Psoas muscle (tissue), 8 donors: ENCODE measurements around the gene AUTS2. TPM values are rescaled to one million over a fixed set of nuclear protein-coding genes. Genes with fewer than 3 reads are reported as not detected.
A peak's percentile ranks its signal among the peaks of the same experiment; 100 is the strongest.

Source experiments
- ATAC-seq, 4 donors: fragments of 200-7000 bp; cut with Tn5 transposase; one replicate each; pipeline ENCODE4 v1.9.1; 2020; ENCODE audit warnings: moderate library complexity in 3 of 4, mild to moderate bottlenecking in 2 of 4
- DNase-seq, 2 donors: peaks; one replicate each; pipeline ENCODE4 v3.0.0-alpha.2; 2020
- H3K27ac ChIP-seq: fragments of 200-600 bp; one replicate; pipeline ENCODE4 v1.8.0; 2022
- H3K27me3 ChIP-seq, 3 donors: fragments of 200-600 bp in 1 of 3; one replicate each; pipeline versions ENCODE4 v1.6.1 to v1.8.0; 2013 to 2022; ENCODE audit warnings: low read length in 2 of 3, mild to moderate bottlenecking in 2 of 3, moderate library complexity in 1 of 3; ENCODE audit not compliant: insufficient read depth in 3 of 3
- H3K36me3 ChIP-seq, 2 donors: fragments of 200-600 bp in 1 of 2; one replicate each; pipeline versions ENCODE4 v1.6.1 to v1.8.0; 2013 to 2022; ENCODE audit warnings: low read depth in 1 of 2, mild to moderate bottlenecking in 1 of 2, moderate library complexity in 1 of 2; ENCODE audit not compliant: insufficient read depth in 1 of 2
- H3K4me1 ChIP-seq: fragments of 200-600 bp; one replicate; pipeline ENCODE4 v1.8.0; 2022
- H3K4me3 ChIP-seq: fragments of 200-600 bp; one replicate; pipeline ENCODE4 v1.8.0; 2022; ENCODE audit warnings: mild to moderate bottlenecking
- H3K9me3 ChIP-seq: fragments of 200-600 bp; one replicate; pipeline ENCODE4 v1.8.0; 2022
- WGBS, 3 donors: extraction: QIAGEN DNeasy Blood & Tissue Kit; methylation state at CpG; one replicate each; pipeline versions ENCODE4 v1.1.6 to v1.1.7; 2013; 5-methylcytosine and 5-hydroxymethylcytosine counted together
- intact Hi-C, 2 donors: fragments of 100-400 bp; cut with DNase I; formaldehyde crosslinking; loops; one replicate each; pipeline versions ENCODE4 v1.11.0 to v1.14.2; 2022
- polyA plus RNA-seq, 3 donors: library from polyadenylated mRNA; stranded (reverse); fragments of 200-250 nt; gene quantifications; one replicate each; pipeline ENCODE4 v1.2.3, GENCODE V29; 2013
- total RNA-seq, 4 donors: library from RNA; stranded (reverse); fragmentation: NEBNext Ultra II Directional in 2 of 4; extraction: Animal tissue kit (Norgen Biotek cat#: 25700) in 2 of 4; gene quantifications; one replicate each; pipeline versions ENCODE4 v1.2.1 to v1.2.4, GENCODE V29; 2021 to 2023
- TF ChIP-seq, protein P1 (sequence below): fragments of 200-600 bp; IDR thresholded peaks from one replicate; pipeline ENCODE4 v1.8.0; 2022; ENCODE audit warnings: antibody characterized with exemption
- donor health status: healthy with polysubstance abuse.
- donor health status: DM: no; HTN: no; CAD: no; lungs with moderate emphysema.
- donor health status: Bipolar disorder and iron deficiency.
- donor health status: healthy.
- donor health status: DM: yes; HTN: yes; CAD: no.
- donor health status: DM: no; HTN: no; CAD: no.
- donor health status: DM: no; HTN: no; CAD: no.
- donor health status: DM: yes; HTN: yes; CAD: no.

The AUTS2 gene
- total and polyA plus RNA-seq, 7 donors = 5.0 to 33.5 (median 14.3) TPM

DNA sequence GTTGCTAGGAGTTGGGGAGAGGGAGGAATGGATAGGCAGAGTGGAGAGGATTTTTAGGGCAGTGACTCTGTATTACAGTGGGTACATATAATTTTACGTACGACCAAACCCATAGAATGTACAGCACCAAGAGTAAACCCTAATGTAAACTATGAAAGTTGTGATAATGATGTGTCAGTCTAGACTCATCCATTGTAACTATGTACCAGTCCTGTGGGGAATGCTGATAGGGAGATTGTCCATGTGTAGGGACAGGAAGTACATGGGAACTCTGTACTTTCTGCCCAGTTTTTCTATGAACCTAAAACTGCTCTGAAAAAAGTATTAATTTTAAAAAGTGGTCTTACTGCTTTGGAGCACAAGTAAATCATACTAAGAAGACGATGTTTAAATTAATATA is 441.8 kb downstream of the AUTS2 start:
- Histone ChIP-seq H3K36me3 (no peaks in the 10 kb centered on the region), H3K27me3 (no peaks in the 10 kb centered on the region), H3K4me1 (peaks cover 12% of the 10 kb centered on the region), H3K27ac (no peak overlapping the region), H3K9me3 (no peaks in the 10 kb centered on the region), H3K4me3 (no peak overlapping the region)
- TF ChIP-seq, protein P1, sequence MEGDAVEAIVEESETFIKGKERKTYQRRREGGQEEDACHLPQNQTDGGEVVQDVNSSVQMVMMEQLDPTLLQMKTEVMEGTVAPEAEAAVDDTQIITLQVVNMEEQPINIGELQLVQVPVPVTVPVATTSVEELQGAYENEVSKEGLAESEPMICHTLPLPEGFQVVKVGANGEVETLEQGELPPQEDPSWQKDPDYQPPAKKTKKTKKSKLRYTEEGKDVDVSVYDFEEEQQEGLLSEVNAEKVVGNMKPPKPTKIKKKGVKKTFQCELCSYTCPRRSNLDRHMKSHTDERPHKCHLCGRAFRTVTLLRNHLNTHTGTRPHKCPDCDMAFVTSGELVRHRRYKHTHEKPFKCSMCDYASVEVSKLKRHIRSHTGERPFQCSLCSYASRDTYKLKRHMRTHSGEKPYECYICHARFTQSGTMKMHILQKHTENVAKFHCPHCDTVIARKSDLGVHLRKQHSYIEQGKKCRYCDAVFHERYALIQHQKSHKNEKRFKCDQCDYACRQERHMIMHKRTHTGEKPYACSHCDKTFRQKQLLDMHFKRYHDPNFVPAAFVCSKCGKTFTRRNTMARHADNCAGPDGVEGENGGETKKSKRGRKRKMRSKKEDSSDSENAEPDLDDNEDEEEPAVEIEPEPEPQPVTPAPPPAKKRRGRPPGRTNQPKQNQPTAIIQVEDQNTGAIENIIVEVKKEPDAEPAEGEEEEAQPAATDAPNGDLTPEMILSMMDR = no peak
- intact Hi-C loops = loop anchor here (5.0 kb wide), 2 partner anchors 122 to 657 kb away; no protein-coding TSS in a partner anchor
- WGBS, 3 donors = 95 to 98% (median 97%) methylated on average over 3 of the region's 3 CpGs
- no peak for DNase-seq
- no peak for ATAC-seq

DNA sequence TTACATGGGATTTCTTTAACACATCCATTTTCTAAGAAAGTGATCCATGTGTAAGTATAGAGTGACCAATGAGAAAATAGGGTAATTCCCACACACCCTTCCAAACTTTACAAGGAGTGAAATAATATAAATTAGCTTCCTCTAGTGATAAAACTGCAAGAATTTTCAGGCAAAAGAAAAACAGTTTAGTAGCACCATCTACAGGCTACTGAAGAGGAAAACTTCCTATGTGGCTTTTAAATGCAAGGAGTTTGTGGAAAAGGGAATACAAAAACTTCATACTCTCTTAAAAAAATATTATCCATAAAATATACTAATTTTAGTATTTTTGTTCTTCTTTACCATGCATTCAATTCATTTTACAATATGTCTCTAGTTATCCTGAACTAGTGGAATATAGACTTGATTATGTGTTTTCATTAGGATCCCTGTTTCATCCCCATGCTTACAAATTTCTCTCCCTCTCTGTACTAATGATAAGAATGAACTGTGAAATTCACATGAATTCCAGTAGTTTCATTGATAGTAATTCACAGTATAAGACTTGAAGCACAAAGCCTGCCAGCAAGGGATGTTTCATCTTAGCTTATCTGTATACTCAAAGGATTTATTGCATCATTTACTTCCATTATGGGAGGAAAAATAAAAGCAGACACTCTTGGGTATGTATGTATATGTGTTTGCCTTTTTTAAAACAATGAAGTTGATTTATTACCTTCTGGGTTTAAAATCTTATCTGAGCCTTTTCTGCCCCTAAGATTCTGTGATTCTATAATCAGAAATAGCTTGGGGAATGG is 442.9 kb downstream of the AUTS2 start:
- TF ChIP-seq, protein P1 = peak; percentile 55
- ATAC-seq = peak in 1 of 4 donors; percentile 49
- H3K36me3 ChIP-seq = no peaks in the 10 kb centered on the region
- no peak overlapping the region for H3K4me3 ChIP-seq
- H3K9me3 ChIP-seq = no peaks in the 10 kb centered on the region
- H3K27me3 ChIP-seq = no peaks in the 10 kb centered on the region
- no peak overlapping the region for H3K27ac ChIP-seq
- peaks cover 12% of the 10 kb centered on the region for H3K4me1 ChIP-seq
- no peak for DNase-seq
- intact Hi-C loops = loop anchor here (1.0 to 5.0 kb wide), 3 partner anchors 120 to 656 kb away; no protein-coding TSS in a partner anchor

DNA sequence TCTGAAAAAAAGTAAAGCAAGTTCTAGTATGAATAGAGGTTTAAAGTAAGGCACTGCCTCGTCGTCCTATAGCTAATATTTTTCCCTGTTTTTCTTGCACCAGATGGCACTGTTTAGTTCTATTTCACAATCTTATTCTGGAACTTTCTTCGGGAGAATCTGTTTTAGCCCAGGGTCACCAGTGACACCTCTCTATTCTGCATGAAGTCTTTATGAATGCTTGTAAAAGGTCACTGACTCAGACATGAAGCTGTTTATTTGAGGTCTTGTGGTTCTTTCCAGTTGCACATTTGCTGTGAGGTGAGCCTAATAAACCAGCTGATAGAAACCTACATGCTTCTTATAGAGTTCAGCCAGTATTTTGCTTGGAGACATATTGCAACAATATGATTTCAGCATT is 444.3 kb downstream of the AUTS2 start:
- WGBS, 3 donors = 16 to 27% (median 19%) methylated on average over 3 of the region's 3 CpGs
- Histone ChIP-seq H3K27me3 (no peaks in the 10 kb centered on the region), H3K4me3 (no peak overlapping the region), H3K36me3 (no peaks in the 10 kb centered on the region), H3K27ac (no peak overlapping the region), H3K4me1 (peaks cover 12% of the 10 kb centered on the region), H3K9me3 (no peaks in the 10 kb centered on the region)
- intact Hi-C loops = loop anchor here (5.0 kb wide), 2 partner anchors 120 to 655 kb away; no protein-coding TSS in a partner anchor
- ATAC-seq (peak; percentile 49 to 78 (median 74)), DNase-seq (no peak)
- TF ChIP-seq, protein P1 = peak; percentile 52

DNA sequence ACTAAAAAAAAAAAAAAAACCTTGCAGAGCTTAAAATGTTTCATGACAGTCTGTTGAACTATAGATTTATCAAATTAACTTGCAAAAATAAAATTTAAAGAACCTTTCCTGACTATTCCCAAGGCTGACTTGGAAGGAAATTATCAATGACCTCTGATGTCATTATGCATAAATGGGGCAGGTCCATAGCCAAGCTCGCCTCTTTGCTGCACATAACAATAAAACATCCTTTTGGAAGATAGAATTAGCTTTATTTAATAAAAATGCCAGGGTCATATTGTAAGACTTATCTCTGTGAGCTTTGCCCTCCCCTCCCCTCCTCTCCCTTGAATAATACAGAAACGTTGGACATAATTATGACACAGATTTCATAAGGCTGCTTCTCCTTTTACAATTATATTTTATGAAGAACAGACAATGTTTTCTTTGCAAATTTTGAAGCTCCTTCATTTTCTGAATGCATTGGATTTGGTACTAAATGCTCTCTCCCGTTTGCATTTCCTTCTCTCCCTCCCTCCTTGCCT is 444.8 kb downstream of the AUTS2 start:
- ATAC-seq = no peak
- intact Hi-C loops = loop anchor here (5.0 kb wide), 2 partner anchors 119 to 654 kb away; no protein-coding TSS in a partner anchor
- WGBS, 3 donors = 61 to 72% (median 72%) methylated on average over 3 of the region's 3 CpGs
- no peaks in the 10 kb centered on the region for H3K36me3 ChIP-seq
- TF ChIP-seq, protein P1 = no peak
- H3K4me1 ChIP-seq = peaks cover 12% of the 10 kb centered on the region
- H3K27me3 ChIP-seq = no peaks in the 10 kb centered on the region
- no peak overlapping the region for H3K4me3 ChIP-seq
- H3K27ac ChIP-seq = no peak overlapping the region
- H3K9me3 ChIP-seq = no peaks in the 10 kb centered on the region
- no peak for DNase-seq
